GM04504 (cell line): ENCODE data around the gene RGS9.
A peak's percentile ranks its signal among the peaks of the same experiment; 100 is the strongest.
"Not testable (repeated sequence)": the region's sequence is repeated elsewhere in the genome, so short reads cannot be mapped to it uniquely, and the experiment has no call there.

Experiments used
- DNase-seq: peaks from one replicate; pipeline ENCODE4 v3.0.0-alpha.2; 2012; ENCODE audit warnings: low read depth

The RGS9 gene

GRCh38 chr17:65137021-65137939 is at the start of gene RGS9:
Gene RGS9, plus strand, starts transcription at chr17:65137370. Its CDS starts 171 bp downstream, at chr17:65137541.
- DNase-seq, result peak; percentile 28

- no peak for DNase-seq
Measured at GRCh38 chr17:65088621-65089360, 48.4 kb upstream of the RGS9 start.

- peak; percentile 59 for DNase-seq
Measured at GRCh38 chr17:65092262-65092661, 44.9 kb upstream of the RGS9 start.

GRCh38 chr17:65092721-65093356 is 44.3 kb upstream of the RGS9 start:
- not testable (repeated sequence) for DNase-seq

GRCh38 chr17:65093930-65094329 is 43.2 kb upstream of the RGS9 start:
- no peak for DNase-seq

- no peak for DNase-seq
Measured at GRCh38 chr17:65095465-65095864, 41.7 kb upstream of the RGS9 start.

- DNase-seq, result not testable (repeated sequence)
Measured at GRCh38 chr17:65096382-65096781, 40.8 kb upstream of the RGS9 start.

GRCh38 chr17:65097110-65097509 is 40.1 kb upstream of the RGS9 start:
- DNase-seq, result no peak

- DNase-seq, result no peak
Measured at GRCh38 chr17:65099475-65099874, 37.7 kb upstream of the RGS9 start.

- DNase-seq, result no peak
Measured at GRCh38 chr17:65099941-65100315, 37.2 kb upstream of the RGS9 start.

GRCh38 chr17:65100316-65101140 is 36.6 kb upstream of the RGS9 start:
- no peak for DNase-seq

- DNase-seq, result no peak
Measured at GRCh38 chr17:65101371-65101770, 35.8 kb upstream of the RGS9 start.

- no peak for DNase-seq
Measured at GRCh38 chr17:65102235-65102634, 34.9 kb upstream of the RGS9 start.

GRCh38 chr17:65102788-65103187 is 34.4 kb upstream of the RGS9 start:
- DNase-seq, result no peak

- DNase-seq, result no peak
Measured at GRCh38 chr17:65103431-65103830, 33.7 kb upstream of the RGS9 start.

GRCh38 chr17:65103896-65104295 is 33.3 kb upstream of the RGS9 start:
- no peak for DNase-seq

- DNase-seq, result no peak
Measured at GRCh38 chr17:65104541-65104940, 32.6 kb upstream of the RGS9 start.

GRCh38 chr17:65104973-65105372 is 32.2 kb upstream of the RGS9 start:
- no peak for DNase-seq

GRCh38 chr17:65108152-65108551 is 29.0 kb upstream of the RGS9 start:
- no peak for DNase-seq

GRCh38 chr17:65109543-65109942 is 27.6 kb upstream of the RGS9 start:
- DNase-seq, result no peak

GRCh38 chr17:65109990-65110680 is 27.0 kb upstream of the RGS9 start:
- DNase-seq, result peak; percentile 24
